ENCODE data around the gene TBC1D9B. TPM values are rescaled to one million over a fixed set of nuclear protein-coding genes. Genes with fewer than 3 reads are reported as not detected.
A peak's percentile ranks its signal among the peaks of the same experiment; 100 is the strongest.

TBC1D9B gene
- total RNA-seq, 6 experiments from 2014 or later: 58.7 to 81.9 (median 69.5) TPM

- H3K4me1 ChIP-seq: peaks cover 0 to 60% (median 7%) of the 10 kb centered on the region in 4 donors
- TF ChIP-seq, protein P1, sequence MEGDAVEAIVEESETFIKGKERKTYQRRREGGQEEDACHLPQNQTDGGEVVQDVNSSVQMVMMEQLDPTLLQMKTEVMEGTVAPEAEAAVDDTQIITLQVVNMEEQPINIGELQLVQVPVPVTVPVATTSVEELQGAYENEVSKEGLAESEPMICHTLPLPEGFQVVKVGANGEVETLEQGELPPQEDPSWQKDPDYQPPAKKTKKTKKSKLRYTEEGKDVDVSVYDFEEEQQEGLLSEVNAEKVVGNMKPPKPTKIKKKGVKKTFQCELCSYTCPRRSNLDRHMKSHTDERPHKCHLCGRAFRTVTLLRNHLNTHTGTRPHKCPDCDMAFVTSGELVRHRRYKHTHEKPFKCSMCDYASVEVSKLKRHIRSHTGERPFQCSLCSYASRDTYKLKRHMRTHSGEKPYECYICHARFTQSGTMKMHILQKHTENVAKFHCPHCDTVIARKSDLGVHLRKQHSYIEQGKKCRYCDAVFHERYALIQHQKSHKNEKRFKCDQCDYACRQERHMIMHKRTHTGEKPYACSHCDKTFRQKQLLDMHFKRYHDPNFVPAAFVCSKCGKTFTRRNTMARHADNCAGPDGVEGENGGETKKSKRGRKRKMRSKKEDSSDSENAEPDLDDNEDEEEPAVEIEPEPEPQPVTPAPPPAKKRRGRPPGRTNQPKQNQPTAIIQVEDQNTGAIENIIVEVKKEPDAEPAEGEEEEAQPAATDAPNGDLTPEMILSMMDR (IDR thresholded peaks at IDR 0.05): peak; percentile 8 to 24 (median 14)
- peak; percentile 32 for TF ChIP-seq POLR2A (IDR thresholded peaks at IDR 0.05)
- no peak for DNase-seq
- peak overlapping the region in 1 of 3 donors; percentile 2 for H3K27ac ChIP-seq
- ATAC-seq: peak; percentile 17 to 59 (median 45)
- no peaks in the 10 kb centered on the region for H3K9me3 ChIP-seq
- WGBS (ENCODE audit: insufficient coverage, low coverage, low lambda C conversion rate, missing lambda C conversion rate): 64% methylated on average over 8 of the region's 20 CpGs
- H3K36me3 ChIP-seq: peaks cover 16 to 87% (median 58%) of the 10 kb centered on the region in 4 donors
- intact Hi-C loops (cut with DNase I): no loop called here
- no peaks in the 10 kb centered on the region for H3K27me3 ChIP-seq
- H3K4me3 ChIP-seq: no peak overlapping the region
Measured at GRCh38 chr5:179832039-179832745, 75.5 kb downstream of the TBC1D9B start.

DNA sequence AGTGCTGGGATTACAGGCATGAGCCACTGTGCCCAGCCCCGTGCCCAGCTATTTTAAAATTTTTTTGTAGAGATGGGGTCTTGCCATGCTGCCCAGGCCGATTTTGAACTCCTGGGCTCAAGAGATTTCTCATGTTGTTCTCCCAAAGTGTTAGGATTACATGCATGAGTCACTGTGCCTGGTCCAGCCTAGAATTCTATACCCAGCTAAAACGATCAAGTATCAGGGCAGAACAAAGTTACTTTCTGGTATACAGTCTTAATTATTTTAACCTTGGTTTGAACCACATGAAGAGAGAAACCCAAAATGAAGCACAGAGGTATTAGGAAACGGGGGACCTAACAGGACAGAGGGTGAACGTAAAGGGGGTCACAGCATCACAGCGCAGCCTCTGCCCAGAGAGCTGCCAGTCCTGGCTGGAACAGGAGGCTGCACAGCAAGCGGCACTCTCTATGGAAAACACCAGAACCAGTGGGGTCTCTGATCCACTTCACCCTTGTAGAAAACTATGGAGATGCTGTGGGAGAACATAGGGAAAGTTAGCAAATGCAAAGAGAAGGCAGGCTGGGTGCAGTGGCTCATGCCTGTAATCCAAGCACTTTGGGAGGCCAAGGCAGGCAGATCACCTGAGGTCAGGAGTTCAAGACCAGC lies 76.8 kb downstream of the TBC1D9B start:
- DNase-seq: no peak
- H3K4me1 ChIP-seq: peaks cover 0 to 55% (median 9%) of the 10 kb centered on the region in 4 donors
- H3K36me3 ChIP-seq: peaks cover 15 to 87% (median 59%) of the 10 kb centered on the region in 4 donors
- H3K4me3 ChIP-seq: no peak overlapping the region
- WGBS (ENCODE audit: insufficient coverage, low coverage, low lambda C conversion rate, missing lambda C conversion rate): 87% methylated on average over 7 of the region's 7 CpGs
- H3K9me3 ChIP-seq: no peaks in the 10 kb centered on the region
- ATAC-seq: no peak
- H3K27me3 ChIP-seq: no peaks in the 10 kb centered on the region
- TF ChIP-seq POLR2A (IDR thresholded peaks at IDR 0.05): peak; percentile 10
- TF ChIP-seq, protein P1 (IDR thresholded peaks at IDR 0.05): no peak
- no peak overlapping the region for H3K27ac ChIP-seq
- intact Hi-C loops (cut with DNase I): no loop called here

DNA sequence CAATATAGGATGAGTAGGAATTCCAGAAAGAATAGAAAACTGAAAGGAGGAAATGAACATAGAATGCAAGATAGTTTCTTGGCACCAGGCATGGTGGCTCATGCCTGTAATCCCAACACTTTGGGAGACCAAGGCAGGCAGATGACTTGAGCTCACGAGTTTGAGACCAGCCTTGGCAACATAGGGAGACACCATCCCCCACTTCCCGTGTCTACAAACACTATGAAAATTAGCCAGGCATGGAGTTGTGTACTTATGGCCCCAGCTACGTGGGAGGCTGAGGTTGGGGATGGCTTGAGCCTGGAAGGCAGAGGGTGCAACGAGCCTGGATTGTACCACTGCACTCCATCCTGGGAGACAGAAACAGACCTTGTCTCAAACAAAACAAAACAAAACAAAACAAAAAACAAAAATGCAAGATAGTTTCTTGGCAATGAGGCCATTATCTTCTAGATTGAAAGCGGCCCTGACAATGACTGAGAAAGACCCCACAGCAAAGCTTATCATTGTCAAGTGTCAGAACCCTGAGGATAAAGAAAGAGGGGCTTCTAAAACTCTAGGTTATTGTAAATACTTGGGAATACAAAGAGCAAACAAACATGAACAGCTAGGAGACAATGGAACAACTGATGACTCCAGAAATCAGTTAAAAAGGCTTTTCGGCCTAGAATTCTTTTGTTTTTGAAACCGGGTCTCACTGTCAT lies 77.8 kb downstream of the TBC1D9B start:
- TF ChIP-seq POLR2A (IDR thresholded peaks at IDR 0.05): no peak
- TF ChIP-seq, protein P1 (IDR thresholded peaks at IDR 0.05): no peak
- Histone ChIP-seq H3K4me3 (no peak overlapping the region), H3K27me3 (no peaks in the 10 kb centered on the region), H3K9me3 (no peaks in the 10 kb centered on the region), H3K4me1 (peaks cover 0 to 65% (median 14%) of the 10 kb centered on the region in 4 donors), H3K36me3 (peaks cover 15 to 92% (median 66%) of the 10 kb centered on the region in 4 donors), H3K27ac (no peak overlapping the region)
- whole genome bisulfite sequencing (ENCODE audit: insufficient coverage, low coverage, low lambda C conversion rate, missing lambda C conversion rate): 51% methylated on average over 6 of the region's 7 CpGs
- intact Hi-C loops (cut with DNase I): no loop called here
- ATAC-seq (peak in 2 of 4 donors; percentile 7 to 14), DNase-seq (no peak)

- DNase-seq (no peak), ATAC-seq (no peak)
- Histone ChIP-seq H3K4me3 (no peak overlapping the region), H3K27me3 (no peaks in the 10 kb centered on the region), H3K4me1 (peaks cover 0 to 75% (median 19%) of the 10 kb centered on the region in 4 donors), H3K36me3 (peaks cover 15 to 100% (median 74%) of the 10 kb centered on the region in 4 donors), H3K27ac (no peak overlapping the region), H3K9me3 (no peaks in the 10 kb centered on the region)
- TF ChIP-seq, protein P1 (IDR thresholded peaks at IDR 0.05): no peak
- peak; percentile 42 for TF ChIP-seq POLR2A (IDR thresholded peaks at IDR 0.05)
- intact Hi-C loops (cut with DNase I): no loop called here
- WGBS (ENCODE audit: insufficient coverage, low coverage, low lambda C conversion rate, missing lambda C conversion rate): 80% methylated on average over 2 of the region's 3 CpGs
Measured at GRCh38 chr5:179828756-179829421, 78.8 kb downstream of the TBC1D9B start.
